Stimulated activated effector memory CD8-positive, alpha-beta T cell treated with anti-CD3 and anti-CD28 coated beads, Interleukin-12 subunit alpha, Interleukin-12 subunit beta, amount 100 ng/mL, for 72 hours (primary cell): ENCODE results near the gene CPNE8.
A peak's percentile ranks its signal among the peaks of the same experiment; 100 is the strongest.

ENCODE experiments used
- ATAC-seq: fragments of 150-1000 bp; cut with Tn5 transposase; 2 replicates; pipeline ENCODE4 v1.10.0; 2021
- DNase-seq, 2 donors: peaks; one replicate each; pipeline ENCODE4 v3.0.0; 2021 to 2022; ENCODE audit warnings: low spot score in 2 of 2
- H3K27ac Mint-ChIP-seq: one replicate; pipeline ENCODE4 v1.8.0; 2022; ENCODE audit warnings: mild to moderate bottlenecking, mixed read lengths
- H3K36me3 Mint-ChIP-seq: one replicate; pipeline ENCODE4 v1.8.0; 2022; ENCODE audit warnings: mild to moderate bottlenecking, mixed read lengths
- H3K4me1 Mint-ChIP-seq: one replicate; pipeline ENCODE4 v1.8.0; 2022; ENCODE audit warnings: mixed read lengths
- H3K4me3 Mint-ChIP-seq: one replicate; pipeline ENCODE4 v1.8.0; 2022; ENCODE audit warnings: mild to moderate bottlenecking, mixed read lengths
- H3K9me3 Mint-ChIP-seq: one replicate; pipeline ENCODE4 v1.8.0; 2022; ENCODE audit warnings: mixed read lengths

CPNE8 gene

DNA sequence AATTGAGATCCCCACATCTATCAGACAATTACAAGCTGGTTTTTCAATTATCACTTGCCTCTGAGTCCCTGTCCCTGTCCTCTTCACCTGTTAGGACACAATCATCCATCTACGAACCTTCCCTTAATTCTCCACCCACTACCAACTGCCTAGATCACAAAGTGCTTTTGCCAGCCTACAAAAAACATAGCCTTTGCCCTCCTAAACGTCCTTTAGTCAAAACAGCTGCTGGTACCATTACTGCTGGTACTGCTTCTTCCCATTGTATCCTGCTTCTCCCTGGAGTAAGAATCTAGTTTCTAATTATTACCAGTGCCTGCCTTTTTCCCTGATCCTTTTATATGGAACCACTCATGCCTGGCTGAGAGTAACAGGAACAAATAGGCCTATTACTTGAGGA is 82.1 kb downstream of the CPNE8 start:
- peaks cover 4% of the 10 kb centered on the region for H3K9me3 Mint-ChIP-seq
- no peaks in the 10 kb centered on the region for H3K4me1 Mint-ChIP-seq
- ATAC-seq (no peak), DNase-seq (no peak)
- no peak overlapping the region for H3K27ac Mint-ChIP-seq
- no peaks in the 10 kb centered on the region for H3K36me3 Mint-ChIP-seq
- H3K4me3 Mint-ChIP-seq = no peak overlapping the region

GRCh38 chr12:38817942-38818341 is 87.4 kb downstream of the CPNE8 start:
- no peak for ATAC-seq
- H3K36me3 Mint-ChIP-seq = no peaks in the 10 kb centered on the region
- H3K9me3 Mint-ChIP-seq = peaks cover 12% of the 10 kb centered on the region
- H3K4me1 Mint-ChIP-seq = no peaks in the 10 kb centered on the region
- no peak overlapping the region for H3K4me3 Mint-ChIP-seq
- DNase-seq = no peak
- no peak overlapping the region for H3K27ac Mint-ChIP-seq

DNA sequence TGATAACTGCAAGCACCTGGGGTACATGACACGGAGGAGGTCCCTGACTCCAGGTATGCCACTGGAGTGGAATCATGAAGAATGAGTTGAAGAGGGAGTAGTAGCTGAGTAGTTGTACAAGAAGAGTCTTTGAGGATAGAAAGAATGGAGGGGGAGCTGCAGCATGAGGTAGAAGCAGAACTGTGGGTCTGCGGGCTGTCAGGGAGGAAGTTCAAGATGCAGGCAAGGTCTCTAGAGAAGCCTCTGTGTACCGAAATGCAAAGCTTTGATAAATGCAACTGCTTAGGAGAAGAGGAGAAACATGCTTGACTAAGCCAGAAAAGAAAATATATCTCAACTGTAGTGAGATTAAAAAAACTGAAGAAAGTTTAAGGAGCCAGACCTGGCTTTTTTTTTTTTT is 91.5 kb downstream of the CPNE8 start:
- H3K4me1 Mint-ChIP-seq = no peaks in the 10 kb centered on the region
- no peak for DNase-seq
- no peak overlapping the region for H3K27ac Mint-ChIP-seq
- H3K9me3 Mint-ChIP-seq = peaks cover 25% of the 10 kb centered on the region
- no peaks in the 10 kb centered on the region for H3K36me3 Mint-ChIP-seq
- H3K4me3 Mint-ChIP-seq = no peak overlapping the region
- ATAC-seq = no peak

DNA sequence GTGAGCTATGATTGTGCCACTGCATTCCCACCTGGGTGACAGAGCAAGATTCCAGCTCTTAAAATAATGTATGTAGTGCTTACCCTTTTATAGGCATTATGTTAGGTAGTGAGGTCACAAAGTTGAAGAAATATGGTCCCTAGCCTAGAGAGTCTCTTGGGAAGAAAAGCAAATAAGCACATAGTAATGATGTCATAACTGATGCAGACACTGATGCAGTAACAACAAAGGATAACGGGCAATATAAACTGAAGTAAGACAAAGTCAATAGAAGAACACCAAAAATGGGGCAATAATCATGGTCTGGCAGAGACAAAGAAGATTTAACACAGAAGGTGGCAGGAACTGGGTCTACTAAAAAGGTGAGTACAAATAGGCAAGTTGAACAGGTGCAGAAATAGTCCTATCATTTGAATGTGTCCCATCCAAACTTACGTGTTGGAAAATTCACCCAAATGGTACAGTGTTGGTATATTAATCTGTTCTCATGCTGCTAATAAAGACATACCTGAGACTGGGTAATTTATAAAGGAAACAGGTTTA is 93.5 kb downstream of the CPNE8 start:
- H3K4me1 Mint-ChIP-seq = no peaks in the 10 kb centered on the region
- no peak for ATAC-seq
- no peaks in the 10 kb centered on the region for H3K36me3 Mint-ChIP-seq
- H3K9me3 Mint-ChIP-seq = peaks cover 25% of the 10 kb centered on the region
- H3K27ac Mint-ChIP-seq = no peak overlapping the region
- no peak overlapping the region for H3K4me3 Mint-ChIP-seq
- DNase-seq = no peak

GRCh38 chr12:38809832-38810231 is 95.6 kb downstream of the CPNE8 start:
- Mint-ChIP-seq H3K36me3 (no peaks in the 10 kb centered on the region), H3K4me1 (no peaks in the 10 kb centered on the region), H3K27ac (no peak overlapping the region), H3K4me3 (no peak overlapping the region), H3K9me3 (peaks cover 21% of the 10 kb centered on the region)
- DNase-seq (no peak), ATAC-seq (no peak)

- ATAC-seq = no peak
- no peaks in the 10 kb centered on the region for H3K36me3 Mint-ChIP-seq
- H3K27ac Mint-ChIP-seq = no peak overlapping the region
- no peaks in the 10 kb centered on the region for H3K4me1 Mint-ChIP-seq
- peaks cover 46% of the 10 kb centered on the region for H3K9me3 Mint-ChIP-seq
- DNase-seq = no peak
- H3K4me3 Mint-ChIP-seq = no peak overlapping the region
These were observed 117.3 kb downstream of the CPNE8 start for GRCh38 chr12:38788106-38788505.

DNA sequence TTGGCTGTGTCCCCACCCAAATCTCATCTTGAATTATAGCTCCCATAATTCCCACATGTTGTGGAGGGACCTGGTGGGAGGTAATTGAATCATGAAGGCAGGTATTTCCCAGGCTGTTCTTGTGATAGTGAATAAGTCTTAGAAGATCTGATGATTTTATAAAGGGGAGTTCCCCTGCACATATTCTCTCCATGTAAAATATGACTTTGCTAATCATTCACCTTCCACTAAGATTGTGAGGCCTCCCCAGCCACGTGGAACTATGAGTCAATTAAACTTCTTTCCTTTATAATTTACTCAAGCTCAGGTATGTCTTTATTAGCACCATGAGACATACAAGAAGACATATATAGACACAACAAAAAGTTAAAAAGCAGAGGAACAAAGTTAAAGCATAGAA is 120.0 kb downstream of the CPNE8 start:
- peaks cover 38% of the 10 kb centered on the region for H3K9me3 Mint-ChIP-seq
- no peaks in the 10 kb centered on the region for H3K36me3 Mint-ChIP-seq
- no peak for DNase-seq
- H3K4me1 Mint-ChIP-seq = no peaks in the 10 kb centered on the region
- H3K27ac Mint-ChIP-seq = no peak overlapping the region
- ATAC-seq = no peak
- no peak overlapping the region for H3K4me3 Mint-ChIP-seq

DNA sequence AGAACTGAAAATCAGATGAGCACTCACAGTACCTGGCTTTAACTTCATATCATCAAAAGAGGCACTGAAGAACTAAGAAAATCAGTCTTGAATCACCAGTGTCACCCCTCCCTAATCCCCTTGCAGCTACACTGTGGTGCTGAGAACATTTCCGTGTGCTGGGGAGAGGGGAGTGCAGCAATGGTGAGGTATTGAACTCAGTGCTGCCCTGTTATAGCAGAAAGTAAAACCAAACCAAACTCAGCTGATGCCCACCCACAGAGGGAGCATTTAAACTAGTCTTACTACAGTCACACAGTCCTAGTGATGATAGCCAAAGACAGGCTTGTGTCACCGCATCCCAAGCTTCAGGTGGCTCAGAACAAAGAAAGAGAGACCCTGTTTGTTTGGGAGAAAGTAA is 122.1 kb downstream of the CPNE8 start:
- Mint-ChIP-seq H3K36me3 (no peaks in the 10 kb centered on the region), H3K4me3 (no peak overlapping the region)

DNA sequence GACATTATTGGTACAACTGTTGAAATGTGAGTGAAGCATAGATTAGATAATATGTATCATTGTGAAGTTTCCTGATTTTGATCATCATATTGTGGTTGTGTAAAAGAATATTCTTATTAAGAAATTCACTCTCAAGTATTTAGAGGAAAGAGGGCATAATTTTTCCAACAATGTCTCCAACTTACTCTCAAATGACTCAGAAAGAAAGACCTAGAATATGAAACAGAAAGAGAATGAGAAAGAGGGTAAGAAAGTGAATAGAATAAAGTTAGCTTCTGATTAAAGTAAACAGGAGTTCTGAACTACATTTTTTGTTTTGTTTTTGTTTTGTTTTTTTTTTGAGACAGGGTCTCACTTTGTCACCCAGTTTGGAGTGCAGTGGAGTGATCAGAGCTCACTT is 123.0 kb downstream of the CPNE8 start:
- no peak overlapping the region for H3K4me3 Mint-ChIP-seq
- DNase-seq (no peak), ATAC-seq (no peak)
- H3K9me3 Mint-ChIP-seq = peaks cover 29% of the 10 kb centered on the region
- no peak overlapping the region for H3K27ac Mint-ChIP-seq
- H3K4me1 Mint-ChIP-seq = no peaks in the 10 kb centered on the region
- H3K36me3 Mint-ChIP-seq = no peaks in the 10 kb centered on the region

More for the DNA sequence above, 122.1 kb downstream of the CPNE8 start:
- DNase-seq = no peak
- ATAC-seq = no peak
- Mint-ChIP-seq H3K4me1 (no peaks in the 10 kb centered on the region), H3K27ac (no peak overlapping the region), H3K9me3 (peaks cover 34% of the 10 kb centered on the region)

GRCh38 chr12:38776647-38777046 is 128.7 kb downstream of the CPNE8 start:
- H3K36me3 Mint-ChIP-seq = no peaks in the 10 kb centered on the region
- H3K4me3 Mint-ChIP-seq = no peak overlapping the region
- H3K4me1 Mint-ChIP-seq = no peaks in the 10 kb centered on the region
- peaks cover 11% of the 10 kb centered on the region for H3K9me3 Mint-ChIP-seq
- DNase-seq (no peak), ATAC-seq (no peak)
- no peak overlapping the region for H3K27ac Mint-ChIP-seq

DNA sequence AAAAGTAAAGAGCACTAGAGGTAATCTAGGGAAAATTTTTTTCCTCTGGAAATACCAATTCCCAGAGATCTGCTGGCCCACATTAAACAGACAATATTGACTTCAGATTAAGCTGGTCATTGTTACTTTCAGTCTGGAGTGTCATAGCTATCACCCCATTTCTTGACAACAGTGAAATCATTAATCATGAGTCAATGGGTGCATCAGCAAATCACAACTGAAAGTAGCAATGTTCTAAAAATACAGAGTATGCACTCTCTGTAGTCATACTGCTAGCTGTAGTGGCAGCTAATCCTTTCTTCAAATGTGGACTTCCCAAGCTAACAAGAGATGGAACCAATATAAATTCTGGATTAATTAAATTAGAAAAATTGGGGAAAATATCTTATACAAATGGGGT is 129.9 kb downstream of the CPNE8 start:
- DNase-seq (no peak), ATAC-seq (peak; percentile 84)
- Mint-ChIP-seq H3K27ac (no peak overlapping the region), H3K9me3 (peaks cover 11% of the 10 kb centered on the region), H3K36me3 (no peaks in the 10 kb centered on the region), H3K4me1 (no peaks in the 10 kb centered on the region), H3K4me3 (no peak overlapping the region)

GRCh38 chr12:38772437-38772836 is 133.0 kb downstream of the CPNE8 start:
- no peak for DNase-seq
- no peak for ATAC-seq
- Mint-ChIP-seq H3K4me1 (no peaks in the 10 kb centered on the region), H3K36me3 (no peaks in the 10 kb centered on the region), H3K9me3 (peaks cover 1% of the 10 kb centered on the region), H3K27ac (no peak overlapping the region), H3K4me3 (no peak overlapping the region)

DNA sequence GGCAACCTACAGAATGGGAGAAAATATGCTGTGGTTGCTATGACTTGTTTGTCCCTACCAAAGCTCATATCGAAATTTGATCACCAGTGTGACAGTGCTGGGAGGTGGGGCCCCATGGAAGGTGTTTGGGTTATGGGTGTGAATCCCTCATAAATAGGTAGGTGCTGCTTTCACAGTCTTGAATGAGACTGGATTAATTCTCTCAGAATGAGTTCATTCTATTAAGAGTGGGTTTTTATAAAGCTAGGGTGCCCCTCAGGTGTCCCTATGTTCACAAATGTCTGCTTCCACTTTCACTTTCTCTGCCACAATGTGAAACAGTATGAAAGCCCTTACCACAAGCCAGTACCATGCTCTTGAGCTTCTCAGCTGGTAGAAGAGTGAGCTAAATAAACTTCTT is 133.5 kb downstream of the CPNE8 start:
- ATAC-seq (peak; percentile 83), DNase-seq (no peak)
- Mint-ChIP-seq H3K9me3 (no peaks in the 10 kb centered on the region), H3K27ac (no peak overlapping the region), H3K36me3 (no peaks in the 10 kb centered on the region), H3K4me3 (no peak overlapping the region), H3K4me1 (no peaks in the 10 kb centered on the region)

- Mint-ChIP-seq H3K27ac (no peak overlapping the region), H3K9me3 (peaks cover 11% of the 10 kb centered on the region), H3K4me1 (no peaks in the 10 kb centered on the region), H3K4me3 (no peak overlapping the region), H3K36me3 (no peaks in the 10 kb centered on the region)
- ATAC-seq (no peak), DNase-seq (no peak)
These were observed 143.6 kb downstream of the CPNE8 start for GRCh38 chr12:38761636-38762342.

DNA sequence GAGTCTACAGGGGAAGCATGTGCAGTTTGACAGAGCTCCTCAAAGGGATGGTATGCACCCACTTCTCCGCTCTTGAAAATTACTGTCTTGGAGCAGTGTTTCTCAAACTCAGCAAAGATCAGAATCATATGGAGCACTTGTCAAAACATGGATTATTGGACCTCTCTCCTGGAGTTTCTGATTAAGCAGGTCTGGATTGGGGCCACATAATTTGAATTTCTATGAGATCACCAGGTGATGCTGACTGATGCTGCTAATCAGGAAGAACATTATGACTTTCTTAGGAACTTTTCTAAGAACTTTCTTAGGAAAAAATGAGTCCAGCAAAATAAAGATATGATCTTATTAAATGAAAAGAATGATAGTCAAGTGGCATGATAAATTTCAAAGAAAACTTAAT is 144.3 kb downstream of the CPNE8 start:
- no peaks in the 10 kb centered on the region for H3K4me1 Mint-ChIP-seq
- H3K9me3 Mint-ChIP-seq = peaks cover 11% of the 10 kb centered on the region
- DNase-seq = no peak
- ATAC-seq = no peak
- no peak overlapping the region for H3K4me3 Mint-ChIP-seq
- no peak overlapping the region for H3K27ac Mint-ChIP-seq
- no peaks in the 10 kb centered on the region for H3K36me3 Mint-ChIP-seq

- no peak for DNase-seq
- Mint-ChIP-seq H3K36me3 (no peaks in the 10 kb centered on the region), H3K9me3 (peaks cover 11% of the 10 kb centered on the region), H3K27ac (no peak overlapping the region), H3K4me3 (no peak overlapping the region), H3K4me1 (no peaks in the 10 kb centered on the region)
- no peak for ATAC-seq
These were observed 145.8 kb downstream of the CPNE8 start for GRCh38 chr12:38759621-38760020.
